GM23338 (cell line): ENCODE results near the gene GALNT9.

ENCODE experiments used
- POLR2AphosphoS5 ChIP-seq: IDR thresholded peaks from 2 replicates; pipeline ENCODE4 v1.6.1; 2016; ENCODE audit warnings: antibody characterized with exemption, low read depth
- TF ChIP-seq, protein P1 (sequence below), 2 experiments: fragments of 200-600 bp in 1 of 2; sonication (generic) in 1 of 2; conservative IDR thresholded peaks; 2 replicates each; pipeline versions ENCODE4 v1.5.1 to v1.6.1; 2016 to 2017; ENCODE audit warnings: antibody characterized with exemption in 2 of 2, low read depth in 2 of 2, mild to moderate bottlenecking in 2 of 2, moderate library complexity in 1 of 2

DNA sequence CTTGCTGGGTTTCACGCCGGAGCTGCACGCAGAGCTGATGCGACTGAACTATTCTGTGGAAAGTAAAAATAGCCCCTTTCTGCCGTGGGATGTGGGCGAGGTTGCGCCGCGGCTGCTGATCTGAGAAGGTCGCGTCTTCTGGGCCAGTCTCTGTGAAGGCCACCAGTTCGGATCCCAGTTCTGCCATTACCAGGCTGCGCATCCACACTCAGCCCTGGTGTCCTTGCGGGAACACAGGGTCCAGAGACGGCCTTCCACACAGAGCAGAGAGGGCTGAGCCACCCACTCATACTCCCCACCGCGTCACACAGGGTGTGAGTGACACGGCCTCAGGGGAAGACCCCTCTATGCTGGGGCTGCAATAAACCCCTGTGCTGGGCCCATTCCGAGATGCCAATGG is 13.9 kb downstream of the GALNT9 start:
- no peak for TF ChIP-seq POLR2AphosphoS5
- TF ChIP-seq, protein P1, sequence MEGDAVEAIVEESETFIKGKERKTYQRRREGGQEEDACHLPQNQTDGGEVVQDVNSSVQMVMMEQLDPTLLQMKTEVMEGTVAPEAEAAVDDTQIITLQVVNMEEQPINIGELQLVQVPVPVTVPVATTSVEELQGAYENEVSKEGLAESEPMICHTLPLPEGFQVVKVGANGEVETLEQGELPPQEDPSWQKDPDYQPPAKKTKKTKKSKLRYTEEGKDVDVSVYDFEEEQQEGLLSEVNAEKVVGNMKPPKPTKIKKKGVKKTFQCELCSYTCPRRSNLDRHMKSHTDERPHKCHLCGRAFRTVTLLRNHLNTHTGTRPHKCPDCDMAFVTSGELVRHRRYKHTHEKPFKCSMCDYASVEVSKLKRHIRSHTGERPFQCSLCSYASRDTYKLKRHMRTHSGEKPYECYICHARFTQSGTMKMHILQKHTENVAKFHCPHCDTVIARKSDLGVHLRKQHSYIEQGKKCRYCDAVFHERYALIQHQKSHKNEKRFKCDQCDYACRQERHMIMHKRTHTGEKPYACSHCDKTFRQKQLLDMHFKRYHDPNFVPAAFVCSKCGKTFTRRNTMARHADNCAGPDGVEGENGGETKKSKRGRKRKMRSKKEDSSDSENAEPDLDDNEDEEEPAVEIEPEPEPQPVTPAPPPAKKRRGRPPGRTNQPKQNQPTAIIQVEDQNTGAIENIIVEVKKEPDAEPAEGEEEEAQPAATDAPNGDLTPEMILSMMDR (conservative IDR thresholded peaks at IDR 0.05; ENCODE audit: low read depth in 2 of 2): no peak
